GM21786 (cell line): ENCODE results near the gene TBL1X.

ENCODE experiments used
- ATAC-seq: cut with Tn5 transposase; IDR thresholded peaks from one replicate; pipeline ENCODE4 v1.9.1; 2021; ENCODE audit not compliant: unreplicated experiment

Gene TBL1X

DNA sequence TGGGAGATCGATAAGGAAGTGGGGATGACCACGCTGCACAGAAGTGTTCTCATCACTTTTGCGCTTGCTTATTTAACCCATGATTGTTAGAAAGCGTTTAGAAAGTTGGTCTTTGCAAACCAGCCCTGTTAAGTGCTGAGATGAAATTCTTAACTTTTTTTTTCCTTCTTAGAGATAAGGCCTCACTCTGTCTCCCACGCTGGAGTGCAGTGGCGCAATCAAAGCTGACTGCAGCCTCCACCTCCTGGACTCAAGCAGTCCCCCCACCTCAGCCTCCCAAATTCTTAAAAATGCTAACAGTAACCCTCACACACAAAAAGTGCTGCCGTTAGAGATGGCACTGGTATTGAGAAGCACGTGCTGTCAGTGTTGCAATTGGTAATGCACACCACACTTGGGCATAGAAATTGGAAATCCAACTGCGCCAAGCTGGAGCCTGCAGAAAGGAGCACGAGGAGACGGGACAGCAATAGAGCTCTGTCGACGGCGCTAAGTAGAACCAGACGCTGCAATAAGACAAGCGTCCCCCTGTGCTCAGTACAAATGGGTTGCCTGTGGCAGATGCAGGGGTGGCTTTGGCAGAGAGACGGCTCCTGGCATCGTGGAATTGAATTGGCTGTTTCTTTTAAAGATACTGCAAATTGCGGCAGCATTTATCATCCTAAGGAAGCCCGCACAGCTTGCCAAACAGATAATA is 113.4 kb downstream of the TBL1X start:
- ATAC-seq = no peak

DNA sequence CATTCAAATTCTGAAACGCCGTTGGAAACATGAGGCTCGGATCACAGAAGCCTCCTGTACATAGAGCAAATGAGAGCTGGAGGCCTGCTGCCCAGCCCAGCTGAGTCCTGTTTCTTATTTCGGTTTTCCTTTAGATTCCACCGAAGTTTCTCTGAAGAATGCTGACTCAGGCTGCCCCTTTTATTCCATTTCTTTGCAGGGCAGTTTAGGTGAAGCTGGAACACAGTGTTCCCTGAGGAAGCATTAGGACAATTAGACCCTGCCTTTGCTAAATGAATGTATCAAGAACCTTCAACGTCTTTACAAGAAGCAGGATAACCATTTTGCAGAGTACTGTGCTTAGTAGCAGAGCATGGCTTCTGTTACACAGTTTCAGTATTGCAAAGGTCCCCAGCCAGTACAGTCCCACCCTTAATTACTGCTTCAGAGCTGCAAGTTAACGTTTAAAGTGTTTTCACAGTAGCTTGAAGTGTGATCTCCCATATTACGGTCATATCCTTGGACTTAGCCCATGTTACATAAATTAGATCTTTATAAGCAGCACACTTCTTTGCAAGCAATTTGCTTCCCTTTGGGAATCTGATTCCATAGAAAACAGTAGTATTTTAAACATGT is 117.0 kb downstream of the TBL1X start:
- ATAC-seq = no peak

DNA sequence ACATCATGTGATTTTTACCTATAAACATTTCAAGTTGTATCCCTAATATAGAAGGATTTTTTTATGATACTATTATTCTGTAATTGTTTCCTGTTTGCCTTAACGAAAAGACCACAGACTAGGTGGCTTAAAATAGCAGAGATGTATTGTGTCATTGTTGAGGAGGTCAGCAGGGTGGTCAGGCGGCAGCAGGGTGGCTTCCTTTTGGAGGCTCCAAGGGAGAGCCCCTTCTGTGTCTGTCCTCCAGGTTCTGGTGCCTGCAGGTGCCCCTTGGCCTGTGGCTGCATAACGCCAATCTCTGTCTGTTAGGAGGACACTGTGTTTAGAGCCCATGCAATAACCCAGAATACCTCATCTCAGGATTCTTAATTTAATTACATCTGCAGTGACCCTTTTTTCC is 118.1 kb downstream of the TBL1X start:
- no peak for ATAC-seq

GRCh38 chrX:9586992-9587392 is 122.1 kb downstream of the TBL1X start:
- ATAC-seq = no peak

- no peak for ATAC-seq
Measured at GRCh38 chrX:9587642-9588041, 122.8 kb downstream of the TBL1X start.

DNA sequence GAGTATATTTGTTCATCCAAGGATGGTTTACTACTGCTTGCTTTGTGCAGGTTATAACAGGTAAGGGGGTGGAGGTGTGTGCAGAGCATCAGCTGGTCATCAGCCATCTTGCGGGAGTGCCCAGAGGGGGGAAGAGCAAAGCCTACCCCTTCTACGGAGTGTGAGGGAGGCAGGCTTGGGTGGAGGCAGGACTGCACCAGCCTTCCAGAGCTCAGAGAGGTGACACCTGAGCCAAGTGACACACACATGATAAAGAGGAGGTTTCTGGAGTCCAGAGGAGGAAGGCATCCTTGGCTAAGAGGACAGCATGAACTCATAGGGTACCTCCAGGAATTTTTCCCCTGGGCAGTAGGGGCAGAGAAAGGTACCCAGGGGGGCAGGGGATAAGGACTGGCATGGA is 126.6 kb downstream of the TBL1X start:
- ATAC-seq = no peak

DNA sequence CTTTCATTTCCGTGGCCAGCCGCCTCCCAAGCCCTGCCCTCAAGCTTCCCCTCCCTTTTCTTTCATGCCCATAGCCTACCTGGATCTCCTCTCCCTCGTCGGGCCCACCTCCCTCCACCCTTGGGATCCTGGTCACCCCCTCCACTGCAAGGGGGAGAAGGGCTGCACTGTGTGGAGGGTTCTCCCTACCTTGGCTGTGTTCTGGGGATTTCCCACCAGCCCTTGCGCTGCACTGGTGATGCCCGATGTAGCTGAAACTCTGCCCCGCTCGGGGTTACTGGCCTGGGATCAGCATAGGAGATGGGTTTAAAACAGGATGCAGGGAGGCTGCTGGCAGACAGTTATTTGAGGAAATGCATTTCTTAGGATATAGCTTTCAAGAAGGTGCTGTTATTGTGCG is 128.9 kb downstream of the TBL1X start:
- ATAC-seq = no peak

GRCh38 chrX:9595174-9595573 is 130.3 kb downstream of the TBL1X start:
- ATAC-seq = no peak

DNA sequence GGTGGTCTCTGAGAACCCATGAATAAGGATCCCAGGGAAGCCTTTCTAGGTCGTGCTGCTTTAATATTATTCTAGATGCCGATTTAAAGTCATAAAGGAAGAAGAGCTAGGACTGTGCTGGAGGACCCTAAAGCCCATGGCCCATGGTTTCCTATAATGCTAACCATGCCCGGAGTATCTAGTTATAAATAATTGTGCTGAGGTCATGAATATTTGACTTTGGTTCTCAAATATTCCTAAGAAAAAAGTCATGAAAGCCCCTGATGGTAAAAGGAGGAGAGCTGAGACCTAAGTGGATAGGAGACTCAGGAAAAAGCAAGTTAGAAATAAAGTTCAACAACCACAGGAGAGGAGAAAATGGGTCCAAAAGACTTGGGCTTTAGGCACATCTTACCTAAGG is 132.0 kb downstream of the TBL1X start:
- no peak for ATAC-seq

DNA sequence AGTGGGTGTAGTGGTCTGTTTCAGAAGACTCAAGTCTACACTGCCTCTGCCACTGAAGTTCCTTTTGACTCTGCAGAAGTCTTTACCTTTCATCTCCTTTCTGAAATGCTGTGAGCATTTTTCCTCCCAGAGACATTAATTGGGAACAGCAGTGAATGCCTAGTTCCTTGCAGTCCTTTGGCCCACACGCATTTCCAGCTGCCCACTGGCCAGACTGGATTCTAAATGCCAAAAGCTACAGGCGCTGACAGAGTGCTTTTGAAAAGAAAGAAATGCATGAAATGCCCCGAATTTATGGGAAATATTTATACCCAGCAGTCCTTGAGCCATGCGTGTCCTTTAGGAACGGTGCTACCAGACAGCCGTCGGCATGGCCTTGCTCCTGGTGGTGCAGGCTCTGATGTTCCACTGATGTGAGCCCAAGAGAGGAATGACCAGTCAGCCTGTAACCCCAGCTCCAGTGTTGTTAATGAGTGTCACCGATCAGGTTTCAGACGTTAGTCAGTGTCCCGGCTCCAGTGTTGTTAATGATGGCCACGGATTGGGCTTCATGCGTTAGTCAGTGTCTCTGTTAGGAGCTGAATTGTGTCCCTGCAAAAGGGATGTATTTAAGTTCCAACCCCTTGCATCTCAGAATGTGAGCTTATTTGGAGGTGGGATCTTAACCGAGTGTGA is 132.6 kb downstream of the TBL1X start:
- ATAC-seq = no peak

DNA sequence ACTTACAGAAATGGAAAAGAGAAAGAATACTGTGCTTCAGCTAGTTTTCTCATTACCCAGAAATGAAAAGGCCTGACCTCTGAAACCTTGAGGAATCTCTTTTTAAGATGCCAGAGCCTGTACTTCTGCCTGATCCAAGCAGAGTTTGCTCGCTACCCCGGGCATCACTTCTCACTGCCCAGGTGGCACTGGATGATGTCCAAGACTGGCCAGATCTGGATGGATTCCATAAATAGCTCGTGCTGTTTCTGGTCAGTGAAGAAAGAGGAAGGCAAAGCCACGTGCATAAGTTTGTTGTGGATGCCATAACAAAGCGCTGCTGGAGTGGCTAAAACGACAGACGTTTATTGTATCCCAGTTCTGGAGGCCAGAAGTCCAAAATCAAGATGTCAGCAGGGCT is 133.5 kb downstream of the TBL1X start:
- ATAC-seq = no peak

GRCh38 chrX:9604111-9604907 is 139.5 kb downstream of the TBL1X start:
- ATAC-seq = no peak

- ATAC-seq = no peak
Measured at GRCh38 chrX:9604908-9605306, 140.0 kb downstream of the TBL1X start.

GRCh38 chrX:9605484-9605883 is 140.6 kb downstream of the TBL1X start:
- no peak for ATAC-seq

GRCh38 chrX:9606971-9607370 is 142.1 kb downstream of the TBL1X start:
- no peak for ATAC-seq

- no peak for ATAC-seq
Measured at GRCh38 chrX:9609499-9609898, 144.6 kb downstream of the TBL1X start.

DNA sequence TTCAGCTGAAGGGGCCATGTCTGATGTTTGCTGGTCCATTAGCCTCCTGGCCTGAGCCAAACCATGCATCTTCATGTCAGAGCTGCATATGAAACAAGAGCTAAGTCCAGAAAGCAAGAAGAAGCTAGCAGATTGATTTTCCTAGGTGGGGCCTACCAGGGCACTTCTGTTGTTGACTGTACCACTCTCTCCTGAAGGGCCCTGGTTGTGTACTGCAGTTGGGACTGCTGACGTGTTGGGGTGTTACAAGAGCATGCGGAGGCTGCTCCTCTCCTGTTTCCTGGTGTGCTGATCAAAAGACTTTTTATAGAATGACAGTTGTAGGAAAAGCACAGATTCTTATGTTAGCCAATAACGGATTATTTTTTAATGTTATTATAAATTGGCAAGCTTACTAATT is 145.1 kb downstream of the TBL1X start:
- ATAC-seq = no peak

- ATAC-seq = no peak
Measured at GRCh38 chrX:9610771-9611392, 146.0 kb downstream of the TBL1X start.

GRCh38 chrX:9611436-9612145 is 146.7 kb downstream of the TBL1X start:
- peak; percentile 63 for ATAC-seq

- ATAC-seq = no peak
Measured at GRCh38 chrX:9612146-9612505, 147.3 kb downstream of the TBL1X start.

GRCh38 chrX:9614016-9614415 is 149.2 kb downstream of the TBL1X start:
- no peak for ATAC-seq
